SH-SY5Y (cell line): ENCODE results near the gene OR2C3.

Experiments
- GATA2 ChIP-seq: IDR thresholded peaks from 2 replicates; pipeline ENCODE4 v1.6.1; 2011; ENCODE audit warnings: mild to moderate bottlenecking, low read depth, low read length
- GATA3 ChIP-seq: IDR thresholded peaks from 2 replicates; pipeline ENCODE4 v1.6.1; 2011; ENCODE audit warnings: low read depth, mild to moderate bottlenecking, low read length, moderate library complexity

- no peak for TF ChIP-seq GATA2
- TF ChIP-seq GATA3 = no peak
Observed at GRCh38 chr1:247561711-247562110, 25.5 kb upstream of the OR2C3 start.
